Calu3 (cell line): Measurements from ENCODE around the gene MXRA5. TPM values are rescaled to one million over a fixed set of nuclear protein-coding genes. Genes with fewer than 3 reads are reported as not detected.

Experiments used
- BruUV-seq: library from RNA; stranded (reverse); fragments of 400-500 nt; replicated peaks from 2 replicates; lab custom pipeline; 2021; lab: Mats Ljungman, UMichigan
- CTCF ChIA-PET: fragments of 300-600 bp; sonication (Branson Sonifier 250); formaldehyde crosslinking; loops from one replicate; lab custom pipeline; 2022; ENCODE audit warnings: antibody characterized with exemption; lab: Charles Lee
- DNase-seq: peaks from one replicate; pipeline ENCODE4 v3.0.0; 2022
- H3K27ac Mint-ChIP-seq: one replicate; pipeline ENCODE4 v1.8.0; 2022; ENCODE audit warnings: mixed read lengths; ENCODE audit not compliant: unreplicated experiment
- H3K27me3 Mint-ChIP-seq: one replicate; pipeline ENCODE4 v1.8.0; 2022; ENCODE audit warnings: mixed read lengths; ENCODE audit not compliant: unreplicated experiment
- H3K36me3 Mint-ChIP-seq: one replicate; pipeline ENCODE4 v1.8.0; 2022; ENCODE audit warnings: mild to moderate bottlenecking, moderate library complexity, mixed read lengths; ENCODE audit not compliant: insufficient read depth, unreplicated experiment
- H3K4me1 Mint-ChIP-seq: one replicate; pipeline ENCODE4 v1.8.0; 2022; ENCODE audit warnings: mild to moderate bottlenecking, low read depth, mixed read lengths; ENCODE audit not compliant: unreplicated experiment
- H3K4me3 Mint-ChIP-seq: one replicate; pipeline ENCODE4 v1.8.0; 2022; ENCODE audit warnings: mild to moderate bottlenecking, low read depth, moderate library complexity, mixed read lengths; ENCODE audit not compliant: unreplicated experiment
- H3K9me3 Mint-ChIP-seq: one replicate; pipeline ENCODE4 v1.8.0; 2022; ENCODE audit warnings: low read depth, mixed read lengths; ENCODE audit not compliant: unreplicated experiment
- CTCF ChIP-seq: fragments of 200-600 bp; IDR thresholded peaks from one replicate; pipeline ENCODE4 v1.8.0; 2022; ENCODE audit warnings: antibody characterized with exemption; ENCODE audit not compliant: unreplicated experiment
- intact Hi-C: fragments of 100-400 bp; cut with micrococcal nuclease; formaldehyde crosslinking; loops from one replicate; pipeline ENCODE4 v1.10.0; 2022; ENCODE audit not compliant: unreplicated experiment
- total RNA-seq: library from RNA; stranded (reverse); gene quantifications from 2 replicates; pipeline ENCODE4 v1.2.3, GENCODE V29; 2022

The MXRA5 gene
- total RNA-seq, 1 experiment from 2014 or later: 1.9 TPM

DNA sequence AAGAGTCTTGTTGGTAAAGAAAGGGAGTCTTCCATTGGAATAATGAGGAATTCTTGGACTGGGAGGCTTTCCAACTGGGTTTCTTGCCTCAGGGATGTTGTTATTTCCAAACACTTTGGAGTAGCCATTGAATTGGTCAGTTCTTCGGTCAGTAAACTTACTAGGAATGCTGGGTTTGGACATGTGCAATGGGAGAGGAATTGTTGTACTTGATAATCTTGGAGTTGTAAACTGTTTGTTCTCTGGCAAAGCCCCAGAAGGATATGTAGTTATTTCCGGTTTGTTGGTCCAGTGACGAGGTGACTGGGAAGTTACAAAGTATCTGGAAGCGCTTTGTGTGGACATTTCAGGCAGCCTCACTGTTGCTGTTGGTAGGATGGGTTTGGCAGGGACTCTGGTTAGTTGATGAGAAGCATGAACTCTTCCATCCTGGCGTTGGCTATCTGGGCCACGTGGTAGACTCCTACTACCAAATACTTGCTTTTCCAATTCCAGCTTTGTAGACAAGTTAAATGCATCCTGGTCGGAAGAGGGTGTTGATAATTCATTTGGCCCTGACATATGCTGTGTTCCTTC, 25.9 kb downstream of the MXRA5 start:
- no peaks in the 10 kb centered on the region for H3K36me3 Mint-ChIP-seq
- no peak overlapping the region for H3K27ac Mint-ChIP-seq
- TF ChIP-seq CTCF: no peak
- intact Hi-C loops: no loop called here
- CTCF ChIA-PET: no interaction called here
- H3K4me3 Mint-ChIP-seq: no peak overlapping the region
- peaks cover 51% of the 10 kb centered on the region for H3K27me3 Mint-ChIP-seq
- no peak for DNase-seq
- no TSS peak for BruUV-seq
- H3K4me1 Mint-ChIP-seq: no peaks in the 10 kb centered on the region
- H3K9me3 Mint-ChIP-seq: no peaks in the 10 kb centered on the region

DNA sequence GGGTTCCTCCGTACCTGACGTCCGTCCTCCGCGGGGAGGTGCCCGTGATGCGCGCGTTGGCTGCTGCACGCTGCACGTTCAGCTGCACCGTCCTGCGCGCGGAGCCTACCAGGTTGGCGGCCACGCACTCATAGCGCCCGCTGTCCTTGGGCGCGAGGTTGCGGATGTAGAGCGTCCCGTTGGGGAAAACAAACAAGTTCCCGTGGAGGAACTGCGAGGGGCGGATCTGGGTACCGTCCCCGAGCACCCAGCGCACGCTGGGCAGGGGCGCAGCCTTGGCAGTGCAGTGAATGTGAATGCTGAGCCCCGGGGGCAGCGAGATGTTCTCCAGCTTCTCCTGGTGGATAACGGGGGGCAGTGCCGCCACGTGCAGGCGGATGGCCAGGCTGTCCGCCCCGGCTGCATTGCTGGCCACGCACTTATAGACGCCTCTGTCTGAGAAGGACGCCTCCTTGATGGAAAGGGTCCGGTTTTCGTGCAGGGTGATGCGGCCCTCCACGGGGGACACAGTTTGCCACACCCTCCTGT, 29.2 kb downstream of the MXRA5 start:
- intact Hi-C loops: no loop called here
- Mint-ChIP-seq H3K36me3 (no peaks in the 10 kb centered on the region), H3K27ac (no peak overlapping the region), H3K9me3 (peaks cover 3% of the 10 kb centered on the region), H3K4me3 (no peak overlapping the region), H3K4me1 (no peaks in the 10 kb centered on the region), H3K27me3 (peaks cover 47% of the 10 kb centered on the region)
- BruUV-seq: no TSS peak
- no peak for TF ChIP-seq CTCF
- CTCF ChIA-PET: no interaction called here
- no peak for DNase-seq

DNA sequence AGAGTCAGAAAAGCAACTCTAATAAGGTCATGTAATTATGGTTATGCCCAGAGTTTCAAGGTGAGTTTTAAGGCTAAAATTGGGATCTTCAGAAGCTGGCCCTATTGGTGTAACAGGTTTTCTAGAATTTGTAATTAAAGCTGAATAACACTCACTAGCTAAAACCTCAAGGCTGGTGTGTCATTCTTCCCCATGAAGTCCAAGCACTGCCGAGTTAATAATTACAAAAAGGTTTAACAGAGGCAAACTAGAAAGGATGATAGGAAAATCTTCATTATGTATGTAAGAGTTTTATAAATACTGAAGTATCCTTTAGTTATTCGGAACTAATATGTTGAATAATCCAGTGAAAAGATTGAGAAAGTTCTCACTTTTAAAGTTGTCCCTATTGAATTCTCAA, 34.3 kb downstream of the MXRA5 start:
- Mint-ChIP-seq H3K36me3 (no peaks in the 10 kb centered on the region), H3K4me3 (no peak overlapping the region), H3K27ac (no peak overlapping the region), H3K27me3 (peaks cover 27% of the 10 kb centered on the region), H3K9me3 (peaks cover 3% of the 10 kb centered on the region), H3K4me1 (no peaks in the 10 kb centered on the region)
- DNase-seq: no peak
- intact Hi-C loops: no loop called here
- BruUV-seq: no TSS peak
- TF ChIP-seq CTCF: no peak
- CTCF ChIA-PET: no interaction called here

- Mint-ChIP-seq H3K27ac (no peak overlapping the region), H3K36me3 (no peaks in the 10 kb centered on the region), H3K4me3 (no peak overlapping the region), H3K27me3 (peaks cover 30% of the 10 kb centered on the region), H3K9me3 (no peaks in the 10 kb centered on the region), H3K4me1 (no peaks in the 10 kb centered on the region)
- DNase-seq: no peak
- CTCF ChIA-PET: no interaction called here
- no TSS peak for BruUV-seq
- intact Hi-C loops: no loop called here
- TF ChIP-seq CTCF: no peak
Observed at GRCh38 chrX:3307881-3308280, 38.6 kb downstream of the MXRA5 start.
